Type B pancreatic cell (in vitro differentiated cells): Measurements from ENCODE around the gene SPOCK1. TPM values are rescaled to one million over a fixed set of nuclear protein-coding genes. Genes with fewer than 3 reads are reported as not detected.

Source experiments
- DNase-seq: peaks from one replicate; pipeline ENCODE4 v3.0.0; 2021; ENCODE audit warnings: mixed read lengths; ENCODE audit not compliant: unreplicated experiment; ENCODE audit errors: extremely low spot score
- H3K27ac Mint-ChIP-seq: 2 replicates; pipeline ENCODE4 v1.8.0; 2021; ENCODE audit warnings: mild to moderate bottlenecking, mixed read lengths
- H3K27me3 Mint-ChIP-seq: 2 replicates; pipeline ENCODE4 v1.8.0; 2021; ENCODE audit warnings: mixed read lengths
- H3K36me3 Mint-ChIP-seq: 2 replicates; pipeline ENCODE4 v1.8.0; 2021; ENCODE audit warnings: mixed read lengths
- H3K4me1 Mint-ChIP-seq: one replicate; pipeline ENCODE4 v1.8.0; 2021; ENCODE audit warnings: mixed read lengths; ENCODE audit not compliant: unreplicated experiment
- H3K4me3 Mint-ChIP-seq: 2 replicates; pipeline ENCODE4 v1.8.0; 2021; ENCODE audit warnings: mild to moderate bottlenecking, mixed read lengths
- H3K9me3 Mint-ChIP-seq: 2 replicates; pipeline ENCODE4 v1.8.0; 2021; ENCODE audit warnings: mixed read lengths
- total RNA-seq: library from RNA; stranded (reverse); gene quantifications from 2 replicates; pipeline ENCODE4 v1.2.1, GENCODE V29; 2021; ENCODE audit warnings: low replicate concordance
- TF ChIP-seq, protein P1 (sequence below): fragments of 200-600 bp; sonication (generic); conservative IDR thresholded peaks from 2 replicates; pipeline ENCODE4 v1.5.0; 2021; ENCODE audit warnings: antibody characterized with exemption, mild to moderate bottlenecking

SPOCK1 gene
- total RNA-seq, 1 donor from 2014 or later: 45.1 TPM

- TF ChIP-seq, protein P1, sequence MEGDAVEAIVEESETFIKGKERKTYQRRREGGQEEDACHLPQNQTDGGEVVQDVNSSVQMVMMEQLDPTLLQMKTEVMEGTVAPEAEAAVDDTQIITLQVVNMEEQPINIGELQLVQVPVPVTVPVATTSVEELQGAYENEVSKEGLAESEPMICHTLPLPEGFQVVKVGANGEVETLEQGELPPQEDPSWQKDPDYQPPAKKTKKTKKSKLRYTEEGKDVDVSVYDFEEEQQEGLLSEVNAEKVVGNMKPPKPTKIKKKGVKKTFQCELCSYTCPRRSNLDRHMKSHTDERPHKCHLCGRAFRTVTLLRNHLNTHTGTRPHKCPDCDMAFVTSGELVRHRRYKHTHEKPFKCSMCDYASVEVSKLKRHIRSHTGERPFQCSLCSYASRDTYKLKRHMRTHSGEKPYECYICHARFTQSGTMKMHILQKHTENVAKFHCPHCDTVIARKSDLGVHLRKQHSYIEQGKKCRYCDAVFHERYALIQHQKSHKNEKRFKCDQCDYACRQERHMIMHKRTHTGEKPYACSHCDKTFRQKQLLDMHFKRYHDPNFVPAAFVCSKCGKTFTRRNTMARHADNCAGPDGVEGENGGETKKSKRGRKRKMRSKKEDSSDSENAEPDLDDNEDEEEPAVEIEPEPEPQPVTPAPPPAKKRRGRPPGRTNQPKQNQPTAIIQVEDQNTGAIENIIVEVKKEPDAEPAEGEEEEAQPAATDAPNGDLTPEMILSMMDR: no peak
- Mint-ChIP-seq H3K36me3 (no peaks in the 10 kb centered on the region), H3K27me3 (peaks cover 9% of the 10 kb centered on the region), H3K4me3 (no peak overlapping the region), H3K4me1 (no peaks in the 10 kb centered on the region), H3K9me3 (no peaks in the 10 kb centered on the region), H3K27ac (no peak overlapping the region)
- no peak for DNase-seq
These were observed 68.1 kb downstream of the SPOCK1 start for GRCh38 chr5:137431051-137431450.

DNA sequence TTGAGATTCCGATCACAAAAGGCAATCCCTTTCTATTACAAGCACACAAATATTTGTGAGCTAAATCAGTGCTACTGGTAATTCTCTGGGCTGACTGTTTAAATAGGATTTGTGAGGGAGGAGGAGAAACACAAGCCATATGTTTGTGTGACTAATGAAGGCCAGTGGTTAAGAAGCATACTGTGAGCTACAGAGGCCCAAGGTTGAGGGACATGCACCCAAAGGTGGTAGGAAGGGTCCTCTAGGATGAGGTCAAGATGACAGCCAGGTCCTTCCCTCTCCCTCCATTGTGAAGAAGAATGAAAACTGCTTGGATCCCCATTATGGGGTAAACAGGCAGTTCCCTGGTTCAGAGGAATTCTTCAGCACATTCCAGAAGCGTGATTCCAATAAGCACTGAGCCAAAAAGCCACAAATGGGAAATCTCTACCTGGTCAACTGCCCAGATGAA is 83.9 kb downstream of the SPOCK1 start:
- no peak for DNase-seq
- TF ChIP-seq, protein P1: no peak
- no peak overlapping the region for H3K4me3 Mint-ChIP-seq
- no peaks in the 10 kb centered on the region for H3K4me1 Mint-ChIP-seq
- H3K9me3 Mint-ChIP-seq: peaks cover 6% of the 10 kb centered on the region
- H3K27ac Mint-ChIP-seq: no peak overlapping the region
- peaks cover 4% of the 10 kb centered on the region for H3K36me3 Mint-ChIP-seq
- H3K27me3 Mint-ChIP-seq: peaks cover 8% of the 10 kb centered on the region

DNA sequence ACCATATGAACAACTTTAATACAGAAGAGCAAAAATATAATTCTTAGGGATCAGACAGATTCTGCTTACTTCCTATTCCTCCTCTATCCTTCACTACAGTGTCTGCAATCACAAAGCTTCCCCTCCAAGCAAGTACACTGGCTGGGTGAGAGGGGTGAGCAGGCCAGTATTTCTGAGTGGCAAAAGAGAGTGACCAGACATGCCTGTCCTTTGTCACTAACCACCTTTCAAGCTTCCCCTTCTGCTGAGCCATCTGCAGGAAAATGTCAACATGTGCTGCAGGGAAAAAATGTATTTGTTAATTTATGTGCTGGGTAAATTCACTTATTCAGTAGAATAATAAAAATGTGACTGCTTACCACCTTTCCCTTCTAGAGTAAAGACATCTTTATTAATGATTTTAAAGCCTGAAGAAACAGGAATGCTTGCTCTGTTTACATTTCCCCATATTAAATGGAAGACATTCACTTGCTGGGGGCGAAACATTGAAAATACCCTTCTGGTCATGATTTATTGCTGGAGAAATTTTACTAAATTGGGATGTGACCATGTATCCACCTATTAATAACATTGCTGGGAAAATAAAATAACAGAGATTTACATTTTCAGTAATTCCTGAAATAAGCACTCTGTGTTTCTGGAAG is 84.9 kb downstream of the SPOCK1 start:
- peaks cover 6% of the 10 kb centered on the region for H3K9me3 Mint-ChIP-seq

DNA sequence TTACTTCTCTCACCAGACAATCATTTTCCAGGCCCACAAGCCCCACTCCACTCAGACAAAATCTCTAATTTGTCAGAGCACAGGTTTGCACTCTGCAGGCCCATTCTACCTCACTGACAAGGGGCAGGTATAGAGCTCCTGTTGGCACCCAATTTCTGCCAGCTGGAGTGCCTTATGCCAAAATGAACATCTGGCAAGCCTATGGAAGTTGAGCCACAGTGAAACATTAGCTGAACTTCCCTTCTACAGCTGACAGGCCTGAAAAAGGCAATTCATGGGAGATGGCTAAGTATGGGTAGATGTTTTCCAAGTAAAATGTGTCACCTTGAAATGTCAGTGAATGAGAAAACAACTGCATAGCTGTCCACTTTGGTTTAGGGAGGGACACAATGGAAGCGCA is 87.0 kb downstream of the SPOCK1 start:
- Mint-ChIP-seq H3K36me3 (peaks cover 4% of the 10 kb centered on the region), H3K4me3 (no peak overlapping the region), H3K27me3 (peaks cover 17% of the 10 kb centered on the region), H3K9me3 (peaks cover 6% of the 10 kb centered on the region), H3K4me1 (peaks cover 7% of the 10 kb centered on the region), H3K27ac (no peak overlapping the region)
- TF ChIP-seq, protein P1: no peak
- DNase-seq: no peak

More for the DNA sequence above, 84.9 kb downstream of the SPOCK1 start:
- H3K27ac Mint-ChIP-seq: no peak overlapping the region
- H3K4me3 Mint-ChIP-seq: no peak overlapping the region
- TF ChIP-seq, protein P1: no peak
- peaks cover 13% of the 10 kb centered on the region for H3K27me3 Mint-ChIP-seq
- no peak for DNase-seq
- H3K4me1 Mint-ChIP-seq: no peaks in the 10 kb centered on the region
- H3K36me3 Mint-ChIP-seq: peaks cover 4% of the 10 kb centered on the region

DNA sequence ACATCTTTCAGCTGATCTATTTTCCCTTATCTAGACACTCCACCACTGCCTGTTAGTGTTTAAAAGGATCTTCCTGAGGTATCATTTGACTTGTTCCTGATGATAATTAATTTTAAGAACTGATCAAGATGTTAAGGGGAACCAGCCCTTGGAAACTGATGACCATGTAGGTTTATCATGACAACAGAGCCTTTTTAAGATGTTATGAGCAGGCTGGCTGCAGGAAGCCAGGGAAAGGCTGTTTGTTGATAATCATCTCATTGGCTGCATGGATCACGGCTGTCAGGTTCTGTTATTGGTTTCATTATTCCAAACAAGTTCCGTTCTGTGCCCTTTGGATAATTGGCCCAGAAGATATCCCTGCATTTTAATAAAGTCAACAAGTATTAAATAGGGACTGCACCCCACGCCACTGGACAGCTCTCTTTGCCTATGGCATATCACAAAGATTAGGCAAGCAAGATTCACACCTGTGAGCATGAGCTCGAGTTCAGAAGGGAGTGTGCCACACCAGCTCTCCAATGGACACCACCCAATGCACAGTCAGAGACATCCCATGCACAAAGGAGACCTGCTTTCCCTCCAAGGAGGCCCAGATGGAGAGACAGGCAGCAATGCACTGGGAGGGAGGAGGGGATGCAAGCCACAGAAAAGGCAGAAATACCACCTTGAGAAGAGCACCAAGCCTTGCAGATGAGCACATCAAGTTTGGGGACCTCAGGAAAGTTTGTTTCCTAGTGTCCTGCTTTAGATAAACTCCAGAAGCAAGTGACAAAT is 88.7 kb downstream of the SPOCK1 start:
- no peak for DNase-seq
- H3K27me3 Mint-ChIP-seq: peaks cover 17% of the 10 kb centered on the region
- H3K36me3 Mint-ChIP-seq: peaks cover 4% of the 10 kb centered on the region
- peaks cover 11% of the 10 kb centered on the region for H3K4me1 Mint-ChIP-seq
- H3K9me3 Mint-ChIP-seq: peaks cover 6% of the 10 kb centered on the region
- H3K27ac Mint-ChIP-seq: no peak overlapping the region
- H3K4me3 Mint-ChIP-seq: no peak overlapping the region
- TF ChIP-seq, protein P1: no peak
